Measurements from ENCODE around the gene CIB2.

- TF ChIP-seq POLR2AphosphoS5 (IDR thresholded peaks at IDR 0.05) = no peak
- TF ChIP-seq CTCF (IDR thresholded peaks at IDR 0.05) = no peak
- no peak for TF ChIP-seq POLR2A (IDR thresholded peaks at IDR 0.05)
- no peak for TF ChIP-seq EP300 (IDR thresholded peaks at IDR 0.05)
These were observed 38.8 kb downstream of the CIB2 start, which contains the start of gene SH2D7 for GRCh38 chr15:78092261-78093041.

Measured in sigmoid colon (tissue), 4 donors.